Measurements from ENCODE around the gene MAN2A2. TPM values are rescaled to one million over a fixed set of nuclear protein-coding genes. Genes with fewer than 3 reads are reported as not detected.

Gene MAN2A2
- total RNA-seq, 1 donor = 15.1 TPM

DNA sequence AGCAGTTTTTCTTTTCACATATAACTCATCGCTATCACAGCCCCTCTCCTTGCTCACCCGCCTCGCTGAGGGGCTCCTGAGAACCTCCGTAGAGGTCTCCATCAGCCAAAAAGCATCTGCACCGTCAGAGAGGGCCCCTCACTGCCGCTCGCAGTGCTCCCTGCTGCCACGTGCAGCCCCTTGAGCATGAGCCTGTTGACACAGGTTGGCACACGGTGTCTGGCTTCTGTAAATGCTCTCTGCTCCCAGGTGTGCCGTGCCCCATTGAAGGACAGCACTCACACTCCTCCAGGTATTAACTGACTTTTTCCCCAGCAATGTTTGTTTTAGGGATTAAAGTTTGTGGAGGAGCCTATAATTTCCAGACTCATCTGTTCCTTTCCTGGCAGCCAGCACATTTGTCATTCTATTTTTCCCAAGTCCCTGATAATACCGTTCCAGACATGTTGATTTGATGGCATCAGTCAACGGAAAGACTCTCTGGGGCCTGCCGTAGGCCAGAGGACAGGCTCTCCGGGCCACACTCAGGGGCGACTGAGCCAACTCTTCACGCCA, 36.9 kb upstream of the MAN2A2 start:
- TF ChIP-seq, protein P1, sequence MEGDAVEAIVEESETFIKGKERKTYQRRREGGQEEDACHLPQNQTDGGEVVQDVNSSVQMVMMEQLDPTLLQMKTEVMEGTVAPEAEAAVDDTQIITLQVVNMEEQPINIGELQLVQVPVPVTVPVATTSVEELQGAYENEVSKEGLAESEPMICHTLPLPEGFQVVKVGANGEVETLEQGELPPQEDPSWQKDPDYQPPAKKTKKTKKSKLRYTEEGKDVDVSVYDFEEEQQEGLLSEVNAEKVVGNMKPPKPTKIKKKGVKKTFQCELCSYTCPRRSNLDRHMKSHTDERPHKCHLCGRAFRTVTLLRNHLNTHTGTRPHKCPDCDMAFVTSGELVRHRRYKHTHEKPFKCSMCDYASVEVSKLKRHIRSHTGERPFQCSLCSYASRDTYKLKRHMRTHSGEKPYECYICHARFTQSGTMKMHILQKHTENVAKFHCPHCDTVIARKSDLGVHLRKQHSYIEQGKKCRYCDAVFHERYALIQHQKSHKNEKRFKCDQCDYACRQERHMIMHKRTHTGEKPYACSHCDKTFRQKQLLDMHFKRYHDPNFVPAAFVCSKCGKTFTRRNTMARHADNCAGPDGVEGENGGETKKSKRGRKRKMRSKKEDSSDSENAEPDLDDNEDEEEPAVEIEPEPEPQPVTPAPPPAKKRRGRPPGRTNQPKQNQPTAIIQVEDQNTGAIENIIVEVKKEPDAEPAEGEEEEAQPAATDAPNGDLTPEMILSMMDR (IDR thresholded peaks at IDR 0.05; ENCODE audit: insufficient read depth, low read depth, low read length) = no peak
- H3K4me3 ChIP-seq (ENCODE audit: low read depth, low read length) = no peak overlapping the region
- DNase-seq (ENCODE audit: low read depth) = no peak

DNA sequence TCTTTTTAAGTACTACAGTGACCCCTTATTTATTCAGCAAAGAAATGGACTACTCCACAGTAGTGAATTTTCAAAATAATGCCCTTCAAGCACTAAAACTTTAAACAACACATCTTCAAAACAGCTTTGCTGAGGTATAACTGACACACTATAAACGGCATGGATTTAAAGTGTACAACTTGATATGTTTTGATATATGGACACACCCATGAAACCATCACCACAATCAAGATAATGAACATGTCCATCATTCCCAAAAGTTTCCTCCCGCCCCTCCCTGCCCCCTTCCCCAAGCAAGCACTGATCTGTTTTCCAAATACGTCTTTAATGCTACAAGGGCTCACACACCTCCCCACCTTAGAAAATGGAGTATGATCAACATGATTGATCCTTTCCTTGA, 36.3 kb upstream of the MAN2A2 start:
- TF ChIP-seq, protein P1 (IDR thresholded peaks at IDR 0.05; ENCODE audit: insufficient read depth, low read depth, low read length) = no peak
- H3K4me3 ChIP-seq (ENCODE audit: low read depth, low read length) = no peak overlapping the region
- DNase-seq (ENCODE audit: low read depth) = no peak

DNA sequence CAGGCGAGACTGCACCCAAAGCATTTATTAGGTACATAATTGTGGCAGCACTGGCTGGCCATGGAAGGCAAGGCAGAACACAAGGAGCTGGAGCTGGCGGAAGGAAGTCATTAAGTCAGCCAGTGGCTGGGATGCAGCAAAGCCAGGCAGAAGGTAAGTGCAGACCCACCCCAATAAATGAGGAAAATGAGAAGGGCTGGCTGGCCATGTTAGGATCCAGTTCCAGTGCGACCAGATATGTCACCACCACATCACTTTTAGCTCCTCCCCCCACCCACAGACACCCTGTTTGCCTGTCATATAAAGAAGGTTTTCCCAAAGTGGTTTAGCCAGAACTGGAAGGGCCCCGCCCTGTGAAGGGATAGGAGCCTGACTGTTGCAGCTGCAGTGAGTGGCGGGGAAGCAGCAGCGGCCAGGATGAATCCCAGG, 34.8 kb upstream of the MAN2A2 start, which contains the start of gene FURIN:
Gene FURIN, plus strand, starts transcription at position 328 of the 429 bp plus-strand sequence. CDS start 7,153 bp downstream, outside the sequence.
- TF ChIP-seq, protein P1 (IDR thresholded peaks at IDR 0.05; ENCODE audit: insufficient read depth, low read depth, low read length) = no peak
- H3K4me3 ChIP-seq (ENCODE audit: low read depth, low read length) = no peak within 1 kb of the TSS
- no peak for DNase-seq (ENCODE audit: low read depth)

DNA sequence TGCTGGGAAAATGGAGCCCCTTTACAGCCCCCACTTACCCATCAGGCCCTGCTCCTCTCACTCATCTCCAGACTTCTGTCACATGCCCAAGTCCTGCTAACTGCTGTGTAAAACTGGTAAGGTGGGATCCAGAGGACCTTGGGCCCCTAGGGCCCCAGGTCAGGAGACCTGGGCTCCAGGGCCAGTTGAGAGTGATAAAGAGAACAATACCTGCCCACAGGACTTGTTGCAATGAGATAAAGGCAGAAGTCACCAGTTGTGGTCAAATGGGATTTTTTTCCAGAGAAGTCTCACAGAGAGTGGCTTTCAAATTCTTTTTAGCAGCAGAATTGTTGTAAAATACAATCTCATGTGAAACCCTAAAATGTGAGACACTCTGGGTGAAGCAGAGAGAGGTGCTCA, 34.0 kb upstream of the MAN2A2 start:
- TF ChIP-seq, protein P1 (IDR thresholded peaks at IDR 0.05; ENCODE audit: insufficient read depth, low read depth, low read length) = no peak
- no peak overlapping the region for H3K4me3 ChIP-seq (ENCODE audit: low read depth, low read length)
- DNase-seq (ENCODE audit: low read depth) = no peak

DNA sequence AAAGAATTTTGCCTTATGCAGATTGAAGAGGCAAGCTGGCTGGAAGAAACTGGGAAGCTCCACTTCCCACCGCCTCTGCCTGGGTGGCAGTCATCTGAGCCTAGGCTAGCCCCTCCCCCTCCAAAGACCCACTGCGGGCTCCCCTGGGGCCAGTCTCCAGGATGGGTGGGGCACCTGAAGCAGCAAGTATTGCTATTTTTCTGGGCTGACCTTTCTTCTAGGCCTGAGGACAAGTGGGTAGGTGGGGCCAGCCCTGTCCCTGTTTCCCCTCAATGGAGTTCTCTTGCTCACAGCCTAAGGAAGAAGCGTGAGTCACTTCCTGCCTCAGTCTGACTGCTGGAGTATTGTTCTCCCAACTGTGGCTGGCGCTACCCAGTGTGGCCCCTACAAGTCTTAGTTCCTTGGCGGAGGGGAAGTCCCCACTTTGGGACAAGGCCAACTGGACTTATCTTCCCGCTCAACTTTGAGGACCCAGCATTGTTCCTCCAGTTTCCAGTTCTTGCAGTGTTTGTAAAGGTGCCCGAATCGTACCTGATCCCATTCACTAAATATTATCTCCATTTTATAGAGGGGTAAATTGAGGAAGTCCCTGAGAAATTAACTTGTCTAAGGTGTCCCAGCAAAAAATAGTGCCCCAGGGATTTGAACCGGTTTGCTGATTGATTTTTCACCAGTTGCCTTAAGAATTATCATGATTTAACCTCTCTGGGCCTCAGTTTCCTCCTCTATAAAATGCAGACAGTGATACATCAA, 33.3 kb upstream of the MAN2A2 start:
- DNase-seq (ENCODE audit: low read depth) = peak; percentile 87
- no peak overlapping the region for H3K4me3 ChIP-seq (ENCODE audit: low read depth, low read length)
- TF ChIP-seq, protein P1 (IDR thresholded peaks at IDR 0.05; ENCODE audit: insufficient read depth, low read depth, low read length) = no peak

DNA sequence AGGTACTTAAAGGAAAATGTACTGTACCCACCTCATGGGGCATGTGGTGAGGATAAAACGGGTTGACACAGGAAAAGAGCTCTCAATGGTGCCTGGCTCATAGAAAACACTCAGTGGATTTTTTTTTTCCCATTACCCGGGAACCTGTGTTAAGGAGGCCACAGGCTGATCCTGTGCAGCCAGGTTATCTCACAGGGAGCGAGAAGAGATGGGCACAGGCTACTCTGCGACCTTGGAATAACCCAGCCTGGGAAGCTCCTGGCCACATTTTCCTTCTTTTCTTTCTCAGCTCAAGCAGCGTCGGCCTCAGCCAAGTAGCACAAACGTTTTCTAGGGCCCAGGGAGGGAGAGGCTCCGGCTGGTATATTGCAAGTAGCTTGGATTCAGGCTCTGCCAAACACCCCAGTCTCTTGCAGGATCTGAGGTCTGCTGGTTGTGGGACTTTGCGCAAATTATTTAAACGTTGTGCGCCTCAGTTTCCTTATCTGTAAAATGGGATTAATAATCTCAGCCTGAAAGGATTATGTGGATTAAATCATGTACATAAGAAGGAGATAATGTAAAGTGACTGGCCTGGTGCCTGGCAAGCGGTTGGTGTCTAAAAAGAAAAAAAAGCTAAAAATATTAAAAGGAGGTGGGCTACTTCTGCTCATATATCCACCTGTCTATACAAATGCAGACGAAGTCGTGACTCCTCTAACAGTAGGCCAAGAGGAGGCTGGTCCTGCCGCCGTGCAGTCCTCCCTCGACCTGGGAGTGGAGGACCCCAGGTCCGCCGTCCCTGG, 32.6 kb upstream of the MAN2A2 start:
- peak; percentile 52 for DNase-seq (ENCODE audit: low read depth)

More for the DNA sequence above, 32.6 kb upstream of the MAN2A2 start:
- TF ChIP-seq, protein P1 (IDR thresholded peaks at IDR 0.05; ENCODE audit: insufficient read depth, low read depth, low read length) = no peak
- H3K4me3 ChIP-seq (ENCODE audit: low read depth, low read length) = peak overlapping the region; percentile 76

Measured in fibroblast of villous mesenchyme (primary cell).